Measurements from ENCODE around the gene WDR7.

DNA sequence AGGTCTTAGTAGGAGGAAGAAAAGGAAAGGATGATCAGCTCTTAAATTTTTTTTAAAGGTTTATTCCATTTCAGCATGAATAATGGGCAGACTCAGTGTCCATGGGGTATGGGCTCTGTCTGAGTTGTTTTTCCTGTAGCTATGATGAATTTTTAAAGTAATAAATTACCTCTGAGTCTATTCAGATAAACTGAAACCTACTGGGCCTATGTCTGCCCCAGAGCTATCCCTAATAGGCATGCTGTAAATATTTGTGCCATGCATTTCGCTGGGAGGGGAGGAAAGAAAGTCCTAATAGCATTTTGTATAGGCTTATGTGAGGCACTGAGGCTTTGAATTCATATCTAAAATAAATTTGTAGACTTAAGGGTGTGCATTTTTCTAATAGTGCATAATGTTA is 285.3 kb downstream of the WDR7 start:
- TF ChIP-seq POLR2A (IDR thresholded peaks at IDR 0.05; ENCODE audit: low read length) (no peak), MYC (IDR thresholded peaks at IDR 0.05; ENCODE audit: borderline replicate concordance, low read length) (no peak), KDM1A (IDR thresholded peaks at IDR 0.05; ENCODE audit: low read depth) (no peak)
- TF ChIP-seq, protein P1, sequence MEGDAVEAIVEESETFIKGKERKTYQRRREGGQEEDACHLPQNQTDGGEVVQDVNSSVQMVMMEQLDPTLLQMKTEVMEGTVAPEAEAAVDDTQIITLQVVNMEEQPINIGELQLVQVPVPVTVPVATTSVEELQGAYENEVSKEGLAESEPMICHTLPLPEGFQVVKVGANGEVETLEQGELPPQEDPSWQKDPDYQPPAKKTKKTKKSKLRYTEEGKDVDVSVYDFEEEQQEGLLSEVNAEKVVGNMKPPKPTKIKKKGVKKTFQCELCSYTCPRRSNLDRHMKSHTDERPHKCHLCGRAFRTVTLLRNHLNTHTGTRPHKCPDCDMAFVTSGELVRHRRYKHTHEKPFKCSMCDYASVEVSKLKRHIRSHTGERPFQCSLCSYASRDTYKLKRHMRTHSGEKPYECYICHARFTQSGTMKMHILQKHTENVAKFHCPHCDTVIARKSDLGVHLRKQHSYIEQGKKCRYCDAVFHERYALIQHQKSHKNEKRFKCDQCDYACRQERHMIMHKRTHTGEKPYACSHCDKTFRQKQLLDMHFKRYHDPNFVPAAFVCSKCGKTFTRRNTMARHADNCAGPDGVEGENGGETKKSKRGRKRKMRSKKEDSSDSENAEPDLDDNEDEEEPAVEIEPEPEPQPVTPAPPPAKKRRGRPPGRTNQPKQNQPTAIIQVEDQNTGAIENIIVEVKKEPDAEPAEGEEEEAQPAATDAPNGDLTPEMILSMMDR (IDR thresholded peaks at IDR 0.05) = no peak
- TF ChIP-seq, protein P2, sequence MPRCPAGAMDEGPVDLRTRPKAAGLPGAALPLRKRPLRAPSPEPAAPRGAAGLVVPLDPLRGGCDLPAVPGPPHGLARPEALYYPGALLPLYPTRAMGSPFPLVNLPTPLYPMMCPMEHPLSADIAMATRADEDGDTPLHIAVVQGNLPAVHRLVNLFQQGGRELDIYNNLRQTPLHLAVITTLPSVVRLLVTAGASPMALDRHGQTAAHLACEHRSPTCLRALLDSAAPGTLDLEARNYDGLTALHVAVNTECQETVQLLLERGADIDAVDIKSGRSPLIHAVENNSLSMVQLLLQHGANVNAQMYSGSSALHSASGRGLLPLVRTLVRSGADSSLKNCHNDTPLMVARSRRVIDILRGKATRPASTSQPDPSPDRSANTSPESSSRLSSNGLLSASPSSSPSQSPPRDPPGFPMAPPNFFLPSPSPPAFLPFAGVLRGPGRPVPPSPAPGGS (IDR thresholded peaks at IDR 0.05) = no peak

Data from A549 (cell line).